HEK293T (cell line): ENCODE data around the gene FSTL4.

ENCODE experiments used
- BHLHE40 ChIP-seq: fragments of 450-650 bp; IDR thresholded peaks from 2 replicates; pipeline ENCODE4 v1.6.1; 2016; ENCODE audit warnings: mild to moderate bottlenecking, moderate library complexity, borderline replicate concordance
- SP1 ChIP-seq: fragments of 450-650 bp; IDR thresholded peaks from 2 replicates; pipeline ENCODE4 v1.6.1; 2017
- SUZ12 ChIP-seq: fragments of 450-650 bp; IDR thresholded peaks from 2 replicates; pipeline ENCODE4 v1.6.1; 2016; ENCODE audit warnings: mild to moderate bottlenecking
- TARDBP ChIP-seq: fragments of 450-650 bp; IDR thresholded peaks from 2 replicates; pipeline ENCODE4 v1.6.1; 2016

- no peak for TF ChIP-seq SUZ12
- TF ChIP-seq SP1: no peak
- no peak for TF ChIP-seq BHLHE40
- TF ChIP-seq TARDBP: no peak
Measured at GRCh38 chr5:133364936-133365707, 247.2 kb downstream of the FSTL4 start.
